ENCODE results near the gene ZBTB21. TPM values are rescaled to one million over a fixed set of nuclear protein-coding genes. Genes with fewer than 3 reads are reported as not detected.

The ZBTB21 gene
- total RNA-seq, 4 donors from 2014 or later = 16.3 to 33.5 (median 18.6) TPM

DNA sequence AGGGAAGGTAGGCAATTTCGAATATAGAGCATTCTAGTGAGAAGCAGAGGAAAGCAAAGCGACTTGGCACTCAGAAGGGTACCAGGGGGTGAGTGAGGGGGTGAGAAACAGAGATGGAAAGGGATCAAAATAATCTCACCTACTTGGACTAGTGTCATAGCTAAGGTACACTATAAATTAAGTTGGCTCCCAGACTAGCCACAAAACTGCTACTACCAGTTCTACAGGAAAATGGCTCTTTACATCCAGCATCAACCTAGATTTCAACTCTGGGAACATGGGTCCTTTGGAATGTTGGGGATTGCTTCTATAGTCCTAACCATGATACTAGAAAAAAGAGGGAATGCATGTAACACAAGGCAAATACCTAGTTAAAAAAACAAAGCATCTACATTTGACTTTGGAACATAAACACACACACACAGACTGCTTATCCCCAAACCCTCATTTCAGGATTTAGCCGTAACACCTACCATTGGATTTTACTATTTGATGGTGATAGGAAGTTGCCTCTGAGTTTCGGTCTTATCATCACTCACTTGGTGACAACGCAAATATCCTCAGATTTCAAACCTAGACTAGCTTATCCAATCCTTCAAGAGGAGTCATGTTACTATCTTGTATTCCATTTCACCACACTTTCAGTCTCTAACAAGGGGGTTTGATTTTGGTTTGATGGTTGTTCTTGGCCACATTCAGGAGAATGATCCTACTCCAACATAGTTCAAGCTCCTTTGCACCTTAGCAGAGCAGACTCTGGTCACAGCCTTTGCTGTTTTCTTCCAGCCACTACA lies 5.6 kb downstream of the ZBTB21 start:
- Histone ChIP-seq H3K36me3 (peaks cover 0 to 6% of the 10 kb centered on the region in 2 donors), H3K27me3 (no peaks in the 10 kb centered on the region), H3K4me3 (replicated peaks in 1 of 3) (no peak overlapping the region), H3K27ac (no peak overlapping the region), H3K9me3 (no peaks in the 10 kb centered on the region), H3K4me1 (peaks cover 5 to 6% of the 10 kb centered on the region in 2 donors)
- intact Hi-C loops (cut with DNase I) = no loop called here
- no peak for DNase-seq
- TF ChIP-seq POLR2A (IDR thresholded peaks at IDR 0.05) = no peak
- TF ChIP-seq, protein P1, sequence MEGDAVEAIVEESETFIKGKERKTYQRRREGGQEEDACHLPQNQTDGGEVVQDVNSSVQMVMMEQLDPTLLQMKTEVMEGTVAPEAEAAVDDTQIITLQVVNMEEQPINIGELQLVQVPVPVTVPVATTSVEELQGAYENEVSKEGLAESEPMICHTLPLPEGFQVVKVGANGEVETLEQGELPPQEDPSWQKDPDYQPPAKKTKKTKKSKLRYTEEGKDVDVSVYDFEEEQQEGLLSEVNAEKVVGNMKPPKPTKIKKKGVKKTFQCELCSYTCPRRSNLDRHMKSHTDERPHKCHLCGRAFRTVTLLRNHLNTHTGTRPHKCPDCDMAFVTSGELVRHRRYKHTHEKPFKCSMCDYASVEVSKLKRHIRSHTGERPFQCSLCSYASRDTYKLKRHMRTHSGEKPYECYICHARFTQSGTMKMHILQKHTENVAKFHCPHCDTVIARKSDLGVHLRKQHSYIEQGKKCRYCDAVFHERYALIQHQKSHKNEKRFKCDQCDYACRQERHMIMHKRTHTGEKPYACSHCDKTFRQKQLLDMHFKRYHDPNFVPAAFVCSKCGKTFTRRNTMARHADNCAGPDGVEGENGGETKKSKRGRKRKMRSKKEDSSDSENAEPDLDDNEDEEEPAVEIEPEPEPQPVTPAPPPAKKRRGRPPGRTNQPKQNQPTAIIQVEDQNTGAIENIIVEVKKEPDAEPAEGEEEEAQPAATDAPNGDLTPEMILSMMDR (IDR thresholded peaks at IDR 0.05) = no peak
- WGBS, 2 donors = 98% methylated on average over 5 of the region's 5 CpGs

DNA sequence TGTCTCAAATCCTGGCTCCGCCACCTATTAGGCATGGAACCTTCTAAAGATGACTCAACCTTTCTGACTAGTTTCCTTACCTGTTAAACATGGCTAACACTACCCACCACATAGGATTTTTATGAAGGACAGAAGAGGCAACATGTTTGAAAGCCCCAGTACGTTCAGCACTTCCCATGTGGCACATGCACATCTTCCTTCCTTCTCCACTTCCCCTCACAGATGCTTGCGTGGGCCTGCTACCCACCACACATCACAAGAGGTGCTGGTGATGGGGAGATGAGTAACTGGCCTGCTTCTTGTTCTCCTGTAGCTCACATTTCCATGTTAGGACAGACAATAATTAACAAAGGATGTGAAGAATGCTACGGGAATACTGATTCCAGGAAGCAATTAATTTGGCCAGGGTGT lies 7.1 kb downstream of the ZBTB21 start:
- intact Hi-C loops (cut with DNase I) = no loop called here
- 77 to 82% methylated on average over 4 of the region's 4 CpGs for WGBS, 2 donors
- Histone ChIP-seq H3K27me3 (no peaks in the 10 kb centered on the region), H3K27ac (no peak overlapping the region), H3K4me1 (peaks cover 7% of the 10 kb centered on the region in 2 donors), H3K4me3 (replicated peaks in 1 of 3) (no peak overlapping the region), H3K9me3 (no peaks in the 10 kb centered on the region), H3K36me3 (peaks cover 0 to 6% of the 10 kb centered on the region in 2 donors)
- TF ChIP-seq POLR2A (IDR thresholded peaks at IDR 0.05) = no peak
- TF ChIP-seq, protein P1 (IDR thresholded peaks at IDR 0.05) = no peak
- no peak for DNase-seq

DNA sequence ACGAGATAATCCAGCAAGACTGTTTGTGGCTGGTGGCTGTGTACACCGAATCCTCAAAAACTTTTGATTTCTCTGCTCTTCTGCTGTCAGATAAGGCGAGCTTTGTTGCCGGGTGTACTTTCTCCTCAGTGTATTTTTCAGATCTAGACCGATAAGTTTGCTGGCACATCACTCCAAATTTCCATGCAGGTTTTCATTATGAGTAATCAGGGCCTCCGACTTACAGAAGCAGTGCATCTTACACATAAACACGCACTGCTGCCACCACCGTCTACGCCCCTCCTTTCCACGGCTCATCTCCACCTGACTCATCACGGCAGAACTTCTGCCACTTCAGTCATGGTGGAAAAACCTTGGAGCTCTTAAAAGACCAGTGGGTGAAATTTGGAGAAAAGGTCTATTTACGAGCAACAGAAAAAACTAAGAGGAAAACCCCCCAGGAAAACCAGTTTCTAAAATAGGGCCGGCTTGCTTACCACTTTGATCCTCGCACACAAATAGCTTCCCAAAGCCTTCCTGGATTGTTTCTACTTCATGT lies 7.7 kb downstream of the ZBTB21 start:
- no peaks in the 10 kb centered on the region for H3K9me3 ChIP-seq
- H3K36me3 ChIP-seq = peaks cover 0 to 6% of the 10 kb centered on the region in 2 donors
- DNase-seq = no peak
- H3K4me1 ChIP-seq = peaks cover 13% of the 10 kb centered on the region in 2 donors
- intact Hi-C loops (cut with DNase I) = no loop called here
- no peaks in the 10 kb centered on the region for H3K27me3 ChIP-seq
- TF ChIP-seq, protein P1 (IDR thresholded peaks at IDR 0.05) = no peak
- WGBS, 2 donors = 87 to 92% methylated on average over 14 of the region's 14 CpGs
- no peak overlapping the region for H3K27ac ChIP-seq
- no peak overlapping the region for H3K4me3 ChIP-seq (replicated peaks in 1 of 3)

DNA sequence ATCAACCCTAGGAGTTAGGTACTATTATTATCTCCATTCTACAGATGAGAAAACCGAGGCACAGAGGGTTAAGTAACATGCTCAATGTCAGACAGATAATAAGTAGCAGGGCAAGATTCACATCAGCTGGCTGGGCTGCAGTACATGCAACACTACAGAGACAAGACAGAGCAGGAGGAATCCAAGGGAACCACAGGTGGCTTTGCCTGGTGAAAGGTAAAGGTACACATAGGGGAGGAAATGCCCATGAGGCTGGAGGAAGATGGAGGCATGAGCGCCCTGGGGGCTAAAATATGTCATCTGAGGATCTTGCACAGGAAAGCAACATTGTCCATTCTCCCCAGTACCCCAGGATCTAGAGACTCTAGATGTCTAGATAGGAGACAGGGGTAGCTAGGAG lies 8.4 kb downstream of the ZBTB21 start:
- DNase-seq = no peak
- Histone ChIP-seq H3K36me3 (peaks cover 0 to 6% of the 10 kb centered on the region in 2 donors), H3K9me3 (no peaks in the 10 kb centered on the region), H3K27ac (no peak overlapping the region), H3K4me1 (peaks cover 13 to 14% of the 10 kb centered on the region in 2 donors), H3K4me3 (replicated peaks in 1 of 3) (no peak overlapping the region), H3K27me3 (no peaks in the 10 kb centered on the region)
- 88 to 97% methylated on average over 2 of the region's 2 CpGs for WGBS, 2 donors
- intact Hi-C loops (cut with DNase I) = no loop called here
- no peak for TF ChIP-seq POLR2A (IDR thresholded peaks at IDR 0.05)
- TF ChIP-seq, protein P1 (IDR thresholded peaks at IDR 0.05) = no peak

DNA sequence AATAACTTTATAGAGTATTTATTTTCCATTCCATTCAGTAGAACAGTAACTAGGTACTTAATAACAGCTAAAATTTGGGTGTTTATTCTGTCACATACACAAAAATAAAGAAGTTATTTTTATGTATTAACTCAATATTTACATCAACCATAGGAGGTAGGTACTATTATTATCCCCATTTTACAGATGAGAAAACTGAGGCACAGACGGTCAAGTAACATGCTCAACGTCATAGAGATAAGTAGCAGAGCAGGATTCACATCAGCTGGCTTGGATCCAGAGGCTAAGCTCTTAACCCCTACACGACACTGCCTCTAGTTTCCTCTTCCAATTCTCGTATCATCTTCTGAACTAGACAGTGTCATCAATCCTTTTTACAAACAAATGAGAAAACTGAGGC lies 9.3 kb downstream of the ZBTB21 start:
- Histone ChIP-seq H3K27me3 (no peaks in the 10 kb centered on the region), H3K4me3 (replicated peaks in 1 of 3) (no peak overlapping the region), H3K27ac (no peak overlapping the region), H3K9me3 (no peaks in the 10 kb centered on the region), H3K4me1 (peaks cover 13 to 14% of the 10 kb centered on the region in 2 donors), H3K36me3 (peaks cover 0 to 6% of the 10 kb centered on the region in 2 donors)
- no peak for DNase-seq
- 94% methylated on average over 4 of the region's 4 CpGs for WGBS, 2 donors
- intact Hi-C loops (cut with DNase I) = no loop called here
- no peak for TF ChIP-seq POLR2A (IDR thresholded peaks at IDR 0.05)
- TF ChIP-seq, protein P1 (IDR thresholded peaks at IDR 0.05) = no peak

All from thyroid gland (tissue), 4 donors.